ENCODE results near the gene TNFSF18. TPM values are rescaled to one million over a fixed set of nuclear protein-coding genes. Genes with fewer than 3 reads are reported as not detected.
"Not testable (repeated sequence)": the region's sequence is repeated elsewhere in the genome, so short reads cannot be mapped to it uniquely, and the experiment has no call there.

The TNFSF18 gene
- total RNA-seq: not detected

GRCh38 chr1:173050865-173051264 is at the start of gene TNFSF18:
TNFSF18 (minus strand) TSS chr1:173050941; CDS start chr1:173050896, 45 bp downstream.
- no peaks in the 10 kb centered on the region for H3K27me3 Mint-ChIP-seq (ENCODE audit: low read depth)
- no peak for DNase-seq
- intact Hi-C loops (cut with micrococcal nuclease): no loop called here
- no peak within 1 kb of the TSS for H3K27ac Mint-ChIP-seq
- H3K36me3 Mint-ChIP-seq (ENCODE audit: low read depth): no peaks in the 10 kb centered on the region
- no peaks in the 10 kb centered on the region for H3K9me3 Mint-ChIP-seq
- no peak within 1 kb of the TSS for H3K4me3 Mint-ChIP-seq
- CTCF ChIA-PET: interaction anchor here (0.6 to 2.3 kb wide), 2 partner anchors 31 to 307 kb away, joined by 3 to 8 read pairs; no protein-coding TSS in a partner anchor
- peaks cover 4% of the 10 kb centered on the region for H3K4me1 Mint-ChIP-seq (ENCODE audit: low read depth)

GRCh38 chr1:173099166-173099565 is 48.4 kb upstream of the TNFSF18 start:
- intact Hi-C loops (cut with micrococcal nuclease): no loop called here
- no peak overlapping the region for H3K27ac Mint-ChIP-seq
- no peak for DNase-seq
- H3K4me1 Mint-ChIP-seq (ENCODE audit: low read depth): no peaks in the 10 kb centered on the region
- no peak overlapping the region for H3K4me3 Mint-ChIP-seq
- no peaks in the 10 kb centered on the region for H3K27me3 Mint-ChIP-seq (ENCODE audit: low read depth)
- CTCF ChIA-PET: no interaction called here
- no peaks in the 10 kb centered on the region for H3K36me3 Mint-ChIP-seq (ENCODE audit: low read depth)
- H3K9me3 Mint-ChIP-seq: peaks cover 12% of the 10 kb centered on the region

- no peaks in the 10 kb centered on the region for H3K4me1 Mint-ChIP-seq (ENCODE audit: low read depth)
- H3K4me3 Mint-ChIP-seq: no peak overlapping the region
- H3K27me3 Mint-ChIP-seq (ENCODE audit: low read depth): no peaks in the 10 kb centered on the region
- no peak overlapping the region for H3K27ac Mint-ChIP-seq
- no peak for DNase-seq
- H3K9me3 Mint-ChIP-seq: peaks cover 4% of the 10 kb centered on the region
- CTCF ChIA-PET: no interaction called here
- no peaks in the 10 kb centered on the region for H3K36me3 Mint-ChIP-seq (ENCODE audit: low read depth)
- intact Hi-C loops (cut with micrococcal nuclease): no loop called here
These were observed 47.4 kb upstream of the TNFSF18 start for GRCh38 chr1:173098117-173098516.

- Mint-ChIP-seq H3K27me3 (ENCODE audit: low read depth) (no peaks in the 10 kb centered on the region), H3K9me3 (no peaks in the 10 kb centered on the region), H3K27ac (no peak overlapping the region), H3K4me1 (ENCODE audit: low read depth) (no peaks in the 10 kb centered on the region), H3K36me3 (ENCODE audit: low read depth) (no peaks in the 10 kb centered on the region), H3K4me3 (no peak overlapping the region)
- CTCF ChIA-PET: no interaction called here
- intact Hi-C loops (cut with micrococcal nuclease): no loop called here
- DNase-seq: no peak
These were observed 46.3 kb upstream of the TNFSF18 start for GRCh38 chr1:173097001-173097400.

- Mint-ChIP-seq H3K36me3 (ENCODE audit: low read depth) (no peaks in the 10 kb centered on the region), H3K9me3 (no peaks in the 10 kb centered on the region), H3K27ac (no peak overlapping the region), H3K4me1 (ENCODE audit: low read depth) (no peaks in the 10 kb centered on the region), H3K27me3 (ENCODE audit: low read depth) (no peaks in the 10 kb centered on the region), H3K4me3 (no peak overlapping the region)
- CTCF ChIA-PET: no interaction called here
- intact Hi-C loops (cut with micrococcal nuclease): no loop called here
- DNase-seq: no peak
These were observed 44.9 kb upstream of the TNFSF18 start for GRCh38 chr1:173095632-173096031.

GRCh38 chr1:173094541-173094940 is 43.8 kb upstream of the TNFSF18 start:
- Mint-ChIP-seq H3K27ac (peak overlapping the region; percentile 27), H3K9me3 (no peaks in the 10 kb centered on the region), H3K4me1 (ENCODE audit: low read depth) (no peaks in the 10 kb centered on the region), H3K27me3 (ENCODE audit: low read depth) (no peaks in the 10 kb centered on the region), H3K4me3 (no peak overlapping the region), H3K36me3 (ENCODE audit: low read depth) (no peaks in the 10 kb centered on the region)
- intact Hi-C loops (cut with micrococcal nuclease): no loop called here
- no peak for DNase-seq
- CTCF ChIA-PET: no interaction called here

GRCh38 chr1:173093691-173094445 is 43.1 kb upstream of the TNFSF18 start:
- DNase-seq: no peak
- no peak overlapping the region for H3K27ac Mint-ChIP-seq
- intact Hi-C loops (cut with micrococcal nuclease): no loop called here
- H3K9me3 Mint-ChIP-seq: no peaks in the 10 kb centered on the region
- no peaks in the 10 kb centered on the region for H3K27me3 Mint-ChIP-seq (ENCODE audit: low read depth)
- CTCF ChIA-PET: no interaction called here
- no peak overlapping the region for H3K4me3 Mint-ChIP-seq
- H3K36me3 Mint-ChIP-seq (ENCODE audit: low read depth): no peaks in the 10 kb centered on the region
- no peaks in the 10 kb centered on the region for H3K4me1 Mint-ChIP-seq (ENCODE audit: low read depth)

GRCh38 chr1:173084292-173084691 is 33.6 kb upstream of the TNFSF18 start:
- H3K27ac Mint-ChIP-seq: no peak overlapping the region
- no peaks in the 10 kb centered on the region for H3K27me3 Mint-ChIP-seq (ENCODE audit: low read depth)
- H3K9me3 Mint-ChIP-seq: no peaks in the 10 kb centered on the region
- H3K4me1 Mint-ChIP-seq (ENCODE audit: low read depth): no peaks in the 10 kb centered on the region
- CTCF ChIA-PET: no interaction called here
- intact Hi-C loops (cut with micrococcal nuclease): no loop called here
- no peak for DNase-seq
- H3K4me3 Mint-ChIP-seq: no peak overlapping the region
- no peaks in the 10 kb centered on the region for H3K36me3 Mint-ChIP-seq (ENCODE audit: low read depth)

GRCh38 chr1:173082913-173083312 is 32.2 kb upstream of the TNFSF18 start:
- CTCF ChIA-PET: no interaction called here
- Mint-ChIP-seq H3K9me3 (no peaks in the 10 kb centered on the region), H3K4me1 (ENCODE audit: low read depth) (no peaks in the 10 kb centered on the region), H3K27me3 (ENCODE audit: low read depth) (peaks cover 2% of the 10 kb centered on the region), H3K27ac (no peak overlapping the region), H3K4me3 (no peak overlapping the region), H3K36me3 (ENCODE audit: low read depth) (no peaks in the 10 kb centered on the region)
- no peak for DNase-seq
- intact Hi-C loops (cut with micrococcal nuclease): no loop called here

GRCh38 chr1:173074217-173074616 is 23.5 kb upstream of the TNFSF18 start:
- H3K27ac Mint-ChIP-seq; H3K36me3 Mint-ChIP-seq (ENCODE audit: low read depth); intact Hi-C loops (cut with micrococcal nuclease); H3K4me1 Mint-ChIP-seq (ENCODE audit: low read depth); H3K9me3 Mint-ChIP-seq; DNase-seq; CTCF ChIA-PET; H3K4me3 Mint-ChIP-seq; H3K27me3 Mint-ChIP-seq (ENCODE audit: low read depth): not testable (repeated sequence)

- DNase-seq: no peak
- Mint-ChIP-seq H3K27me3 (ENCODE audit: low read depth) (no peaks in the 10 kb centered on the region), H3K4me3 (no peak overlapping the region), H3K36me3 (ENCODE audit: low read depth) (no peaks in the 10 kb centered on the region), H3K4me1 (ENCODE audit: low read depth) (no peaks in the 10 kb centered on the region), H3K9me3 (no peaks in the 10 kb centered on the region), H3K27ac (no peak overlapping the region)
- CTCF ChIA-PET: interaction anchor here (0.6 to 1.1 kb wide), 2 partner anchors 320 to 1564 kb away, joined by 3 read pairs; no protein-coding TSS in a partner anchor
- intact Hi-C loops (cut with micrococcal nuclease): no loop called here
These were observed 13.3 kb upstream of the TNFSF18 start for GRCh38 chr1:173064011-173064410.

GRCh38 chr1:173063171-173063570 is 12.4 kb upstream of the TNFSF18 start:
- no peak for DNase-seq
- intact Hi-C loops (cut with micrococcal nuclease): no loop called here
- Mint-ChIP-seq H3K27me3 (ENCODE audit: low read depth) (no peaks in the 10 kb centered on the region), H3K36me3 (ENCODE audit: low read depth) (no peaks in the 10 kb centered on the region), H3K9me3 (no peaks in the 10 kb centered on the region), H3K4me1 (ENCODE audit: low read depth) (no peaks in the 10 kb centered on the region), H3K4me3 (no peak overlapping the region), H3K27ac (no peak overlapping the region)
- CTCF ChIA-PET: interaction anchor here (1.1 kb wide), 1 partner anchor 319 kb away, joined by 3 read pairs; no protein-coding TSS in a partner anchor

GRCh38 chr1:173062150-173062938 is 11.6 kb upstream of the TNFSF18 start:
- Mint-ChIP-seq H3K36me3 (ENCODE audit: low read depth) (no peaks in the 10 kb centered on the region), H3K27ac (no peak overlapping the region), H3K9me3 (no peaks in the 10 kb centered on the region), H3K27me3 (ENCODE audit: low read depth) (no peaks in the 10 kb centered on the region), H3K4me1 (ENCODE audit: low read depth) (no peaks in the 10 kb centered on the region), H3K4me3 (no peak overlapping the region)
- intact Hi-C loops (cut with micrococcal nuclease): no loop called here
- DNase-seq: no peak
- CTCF ChIA-PET: interaction anchor here (0.6 kb wide), 1 partner anchor 964 kb away, joined by 3 read pairs; no protein-coding TSS in a partner anchor
